SK-N-MC (cell line): Measurements from ENCODE around the gene PHC2.

Experiments
- EZH2 ChIP-seq: fragments of 200-600 bp; sonication (generic); IDR thresholded peaks from one replicate; pipeline ENCODE4 v1.6.1; 2017; ENCODE audit warnings: antibody characterized with exemption
- FOXP2 ChIP-seq: optimal IDR thresholded peaks from 2 replicates; pipeline ENCODE3; 2011; ENCODE audit warnings: mild to moderate bottlenecking, moderate library complexity; ENCODE audit not compliant: insufficient read depth; ENCODE audit errors: extremely low read length, control extremely low read depth
- POLR2AphosphoS5 ChIP-seq: IDR thresholded peaks from 2 replicates; pipeline ENCODE4 v1.6.1; 2012; ENCODE audit warnings: mild to moderate bottlenecking, low read depth, low read length, borderline replicate concordance

DNA sequence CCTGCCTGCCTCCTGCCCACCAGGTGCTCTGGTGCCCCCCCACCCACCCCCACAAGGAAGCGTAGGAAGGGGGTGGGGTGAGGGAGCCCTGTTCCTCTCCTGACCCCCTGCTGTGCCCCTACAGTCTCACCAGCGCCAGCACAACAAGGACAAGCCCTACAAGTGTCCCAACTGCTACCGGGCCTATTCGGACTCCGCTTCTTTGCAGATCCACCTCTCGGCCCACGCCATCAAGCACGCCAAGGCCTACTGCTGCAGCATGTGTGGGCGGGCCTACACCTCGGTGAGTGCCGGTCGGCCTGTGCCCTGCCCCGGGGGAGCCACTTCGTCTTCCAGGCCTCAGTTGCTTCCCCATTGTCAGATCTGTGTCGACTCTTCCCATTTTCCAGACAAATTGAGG lies 135.9 kb downstream of the PHC2 start:
- TF ChIP-seq EZH2 (no peak), POLR2AphosphoS5 (no peak), FOXP2 (no peak)
